ENCODE data around the gene JAKMIP3. TPM values are rescaled to one million over a fixed set of nuclear protein-coding genes. Genes with fewer than 3 reads are reported as not detected.

The JAKMIP3 gene
- polyA plus RNA-seq, 2 of the 4 experiments (the other 2 are of a cell fraction) = 3.1 to 4.1 TPM

GRCh38 chr10:132111121-132111731, 45.5 kb downstream of the JAKMIP3 start:
- FAIRE-seq (no peak), ATAC-seq (no peak), DNase-seq (ENCODE audit: low read depth in 1 of 2, low spot score in 1 of 2) (no peak)
- H3K4me3 ChIP-seq = no peak overlapping the region
- POLR2A ChIA-PET = no interaction called here
- H3K9me3 ChIP-seq = no peaks in the 10 kb centered on the region
- 93% methylated on average over 13 of the region's 14 CpGs for WGBS (ENCODE audit: missing lambda C conversion rate)
- no peak overlapping the region for H3K27ac ChIP-seq
- CTCF ChIA-PET = interaction anchor here (1.5 to 2.8 kb wide), 3 partner anchors 9 to 36 kb away, joined by 3 to 14 read pairs (median 7); no protein-coding TSS in a partner anchor
- H3K4me1 ChIP-seq = no peaks in the 10 kb centered on the region
- no peak overlapping the region for H3K4me2 ChIP-seq
- TF ChIP-seq PBX3 (IDR thresholded peaks at IDR 0.05) (no peak), HDAC2 (IDR thresholded peaks at IDR 0.05) (no peak), TFCP2L1 (CRISPR knock-in tag; IDR thresholded peaks at IDR 0.05) (no peak), SMC3 (IDR thresholded peaks at IDR 0.05) (no peak), EHMT2 (IDR thresholded peaks at IDR 0.05; ENCODE audit: low read depth) (no peak), CTCF (IDR thresholded peaks at IDR 0.05) (no peak), CBX2 (IDR thresholded peaks at IDR 0.05; ENCODE audit: borderline replicate concordance, low read depth) (no peak), ZC3H11A (IDR thresholded peaks at IDR 0.05) (no peak), ZSCAN20 (CRISPR knock-in tag; IDR thresholded peaks at IDR 0.05) (no peak), MYC (IDR thresholded peaks at IDR 0.05; ENCODE audit: borderline replicate concordance, low read length) (no peak)

- TF ChIP-seq NPAS2 (CRISPR knock-in tag; IDR thresholded peaks at IDR 0.05; ENCODE audit: borderline replicate concordance) (no peak), MAFK (IDR thresholded peaks at IDR 0.05; ENCODE audit: partially characterized antibody) (no peak), E2F6 (IDR thresholded peaks at IDR 0.05; ENCODE audit: borderline replicate concordance, low read depth) (no peak), RAD21 (conservative IDR thresholded peaks at IDR 0.05 in 1 of 2, IDR thresholded peaks at IDR 0.05 in 1 of 2) (no peak), KDM1A (IDR thresholded peaks at IDR 0.05; ENCODE audit: low read depth) (no peak), HEYL (CRISPR knock-in tag; IDR thresholded peaks at IDR 0.05) (no peak), JUN (IDR thresholded peaks at IDR 0.05) (no peak), EHMT2 (IDR thresholded peaks at IDR 0.05; ENCODE audit: low read depth) (no peak), FOSL2 (IDR thresholded peaks at IDR 0.05) (no peak), FOSL2 (CRISPR knock-in tag; IDR thresholded peaks at IDR 0.05) (no peak), POLR2AphosphoS2 (conservative IDR thresholded peaks at IDR 0.05; ENCODE audit: low read length) (no peak), RFX5 (IDR thresholded peaks at IDR 0.05) (no peak), ZC3H11A (IDR thresholded peaks at IDR 0.05) (no peak), REST (IDR thresholded peaks at IDR 0.05) (no peak), HOXB13 (CRISPR knock-in tag; IDR thresholded peaks at IDR 0.05; ENCODE audit: low read depth) (no peak), NR3C1 (IDR thresholded peaks at IDR 0.05) (no peak)
- POLR2A ChIA-PET = no interaction called here
- Histone ChIP-seq H3K27ac (no peak overlapping the region), H3K9me3 (no peaks in the 10 kb centered on the region), H3K4me1 (no peaks in the 10 kb centered on the region), H3K4me3 (no peak overlapping the region), H3K4me2 (no peak overlapping the region)
- no peak for ATAC-seq
- no peak for DNase-seq (ENCODE audit: low read depth in 1 of 2, low spot score in 1 of 2)
- WGBS (ENCODE audit: missing lambda C conversion rate) = 94% methylated on average over 20 of the region's 20 CpGs
- CTCF ChIA-PET = interaction anchor here (2.8 kb wide), 1 partner anchor 10 kb away, joined by 7 read pairs; no protein-coding TSS in a partner anchor
- FAIRE-seq = no peak
Measured at GRCh38 chr10:132111871-132112341, 46.2 kb downstream of the JAKMIP3 start.
